ENCODE measurements around the gene C20orf204. TPM values are rescaled to one million over a fixed set of nuclear protein-coding genes. Genes with fewer than 3 reads are reported as not detected.

Gene C20orf204
- total RNA-seq, 2 experiments from 2014 or later, result 2.8 to 4.7 TPM

GRCh38 chr20:64006490-64006889 lies 29.5 kb upstream of the C20orf204 start:
- intact Hi-C loops (cut with micrococcal nuclease), result no loop called here
- peaks cover 11% of the 10 kb centered on the region for H3K9me3 Mint-ChIP-seq
- no peak for DNase-seq
- ChIA-PET POLR2A (no interaction called here), CTCF (interaction anchor here (1.3 kb wide), 1 partner anchor 23 kb away, joined by 3 read pairs; no protein-coding TSS in a partner anchor)
- H3K4me3 Mint-ChIP-seq, result no peak overlapping the region
- H3K36me3 Mint-ChIP-seq (ENCODE audit: low read depth), result peaks cover 68% of the 10 kb centered on the region
- peaks cover 13% of the 10 kb centered on the region for H3K4me1 Mint-ChIP-seq (ENCODE audit: low read depth)
- no peak overlapping the region for H3K27ac Mint-ChIP-seq
- ATAC-seq, result no peak
- TF ChIP-seq CTCF (IDR thresholded peaks at IDR 0.05), result no peak
- H3K27me3 Mint-ChIP-seq, result no peaks in the 10 kb centered on the region

DNA sequence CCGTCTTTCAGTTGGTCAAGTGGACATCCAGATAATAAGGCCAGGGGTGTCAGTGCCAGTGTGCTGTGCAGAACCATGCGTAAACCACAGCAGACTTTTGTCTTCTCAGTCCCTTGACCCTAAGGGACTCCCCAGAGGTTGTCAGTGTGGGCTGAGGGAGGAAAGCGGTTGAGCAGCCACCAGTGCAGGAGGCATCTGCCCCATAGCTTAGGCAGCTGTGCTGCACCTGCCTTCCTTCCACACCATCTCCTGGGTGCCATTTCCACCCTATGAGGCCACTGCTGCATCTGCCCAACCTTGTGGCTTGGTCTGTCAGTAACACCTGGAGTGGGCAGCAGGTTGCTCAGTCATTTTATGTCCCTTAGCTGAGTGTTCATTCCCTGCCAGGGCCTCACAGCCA lies 29.1 kb upstream of the C20orf204 start:
- H3K4me3 Mint-ChIP-seq, result no peak overlapping the region
- POLR2A ChIA-PET, result interaction anchor here (0.6 kb wide), 1 partner anchor 33 kb away, joined by 4 read pairs; no protein-coding TSS in a partner anchor
- no peak overlapping the region for H3K27ac Mint-ChIP-seq
- H3K36me3 Mint-ChIP-seq (ENCODE audit: low read depth), result peaks cover 66% of the 10 kb centered on the region
- TF ChIP-seq CTCF (IDR thresholded peaks at IDR 0.05), result no peak
- H3K4me1 Mint-ChIP-seq (ENCODE audit: low read depth), result peaks cover 14% of the 10 kb centered on the region
- no peaks in the 10 kb centered on the region for H3K27me3 Mint-ChIP-seq
- H3K9me3 Mint-ChIP-seq, result peaks cover 11% of the 10 kb centered on the region
- intact Hi-C loops (cut with micrococcal nuclease), result no loop called here
- ATAC-seq (no peak), DNase-seq (no peak)
- CTCF ChIA-PET, result interaction anchor here (1.3 kb wide), 1 partner anchor 24 kb away, joined by 3 read pairs; no protein-coding TSS in a partner anchor

DNA sequence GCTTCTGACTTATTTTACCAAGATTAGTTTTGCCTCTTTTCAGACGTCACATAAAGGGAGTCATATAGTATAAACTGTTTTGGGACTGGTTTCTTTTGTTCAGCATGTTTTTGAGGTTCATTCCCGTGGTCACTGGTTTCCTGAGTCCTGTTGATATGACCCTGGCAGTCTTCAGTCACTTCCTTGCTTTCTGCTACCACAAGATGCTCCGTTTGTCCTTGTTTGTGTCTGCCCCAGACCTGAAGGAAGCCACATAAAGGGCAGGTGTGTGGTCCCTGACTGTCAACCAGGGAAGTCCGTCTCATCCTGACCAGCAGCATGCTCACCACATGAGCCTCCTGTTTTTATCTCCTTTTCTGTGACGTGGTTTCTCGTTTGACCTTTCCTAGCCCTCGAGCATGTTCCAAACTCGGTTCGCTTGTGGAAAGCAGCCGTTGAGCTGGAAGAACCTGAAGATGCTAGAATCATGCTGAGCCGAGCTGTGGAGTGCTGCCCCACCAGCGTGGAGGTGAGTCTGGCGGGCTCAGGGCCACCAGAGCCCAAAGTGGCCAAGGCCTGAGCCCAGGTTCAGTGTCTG lies 26.1 kb upstream of the C20orf204 start:
- Mint-ChIP-seq H3K4me1 (ENCODE audit: low read depth) (peaks cover 26% of the 10 kb centered on the region), H3K9me3 (peaks cover 14% of the 10 kb centered on the region), H3K27me3 (no peaks in the 10 kb centered on the region), H3K4me3 (no peak overlapping the region), H3K27ac (peak overlapping the region; percentile 6), H3K36me3 (ENCODE audit: low read depth) (peaks cover 71% of the 10 kb centered on the region)
- CTCF ChIA-PET, result interaction anchor here (1.7 kb wide), 1 partner anchor 30 kb away, joined by 4 read pairs; no protein-coding TSS in a partner anchor
- ATAC-seq (no peak), DNase-seq (no peak)
- TF ChIP-seq CTCF (IDR thresholded peaks at IDR 0.05), result no peak
- intact Hi-C loops (cut with micrococcal nuclease), result no loop called here
- POLR2A ChIA-PET, result no interaction called here

GRCh38 chr20:64010711-64011237 lies 25.2 kb upstream of the C20orf204 start:
- POLR2A ChIA-PET, result no interaction called here
- ATAC-seq, result peak; percentile 13
- no peak overlapping the region for H3K4me3 Mint-ChIP-seq

More at GRCh38 chr20:64010711-64011237, 25.2 kb upstream of the C20orf204 start:
- intact Hi-C loops (cut with micrococcal nuclease), result no loop called here
- Mint-ChIP-seq H3K27ac (peak overlapping the region; percentile 85), H3K9me3 (peaks cover 16% of the 10 kb centered on the region), H3K27me3 (no peaks in the 10 kb centered on the region), H3K36me3 (ENCODE audit: low read depth) (peaks cover 74% of the 10 kb centered on the region), H3K4me1 (ENCODE audit: low read depth) (peaks cover 27% of the 10 kb centered on the region)
- peak; percentile 13 for DNase-seq
- CTCF ChIA-PET, result interaction anchor here (1.3 to 1.7 kb wide), 2 partner anchors 28 to 30 kb away, joined by 4 read pairs; no protein-coding TSS in a partner anchor
- TF ChIP-seq CTCF (IDR thresholded peaks at IDR 0.05), result no peak

Data from activated CD8-positive, alpha-beta T cell treated with anti-CD3 and anti-CD28 coated beads for 36 hours (primary cell).